Mucosa of rectum (tissue), 2 donors: Measurements from ENCODE around the gene CLEC4F.

Experiments used
- H3K27ac ChIP-seq, 2 donors: one replicate each; pipeline ENCODE4 v1.7.0; 2013; ENCODE audit warnings: inconsistent platforms in 2 of 2, low read depth in 2 of 2, low read length in 2 of 2
- H3K27me3 ChIP-seq, 2 donors: one replicate each; pipeline ENCODE4 v1.7.0; 2013; ENCODE audit warnings: low read length in 2 of 2; ENCODE audit not compliant: control insufficient read depth in 2 of 2, insufficient read depth in 2 of 2
- H3K36me3 ChIP-seq, 2 donors: one replicate each; pipeline ENCODE4 v1.7.0; 2013; ENCODE audit warnings: low read length in 2 of 2; ENCODE audit not compliant: control insufficient read depth in 2 of 2, insufficient read depth in 2 of 2
- H3K4me1 ChIP-seq, 2 donors: one replicate each; pipeline ENCODE4 v1.7.0; 2013; ENCODE audit warnings: low read length in 2 of 2, mild to moderate bottlenecking in 1 of 2; ENCODE audit not compliant: control insufficient read depth in 2 of 2, insufficient read depth in 2 of 2
- H3K4me3 ChIP-seq, 2 donors: one replicate each; pipeline ENCODE4 v1.7.0; 2013; ENCODE audit warnings: low read length in 2 of 2
- H3K9ac ChIP-seq, 2 donors: one replicate each; pipeline ENCODE4 v1.7.0; 2013; ENCODE audit warnings: low read length in 2 of 2, low read depth in 1 of 2, mild to moderate bottlenecking in 1 of 2
- H3K9me3 ChIP-seq, 2 donors: one replicate each; pipeline ENCODE4 v1.7.0; 2013; ENCODE audit warnings: low read length in 2 of 2; ENCODE audit not compliant: control insufficient read depth in 2 of 2
- donor health status: healthy.
- donor health status: Normal muscosa, but diverticular disease.

CLEC4F gene

GRCh38 chr2:70835643-70836042, 15.2 kb upstream of the CLEC4F start, which contains the start of gene CD207:
CD207 (minus strand) TSS chr2:70835816; CDS start chr2:70835776, 40 bp downstream.
- Histone ChIP-seq H3K27ac (no peak within 1 kb of the TSS), H3K4me3 (no peak within 1 kb of the TSS), H3K9ac (no peak within 1 kb of the TSS), H3K4me1 (no peaks in the 10 kb centered on the region), H3K27me3 (peaks cover 0 to 2% of the 10 kb centered on the region in 2 donors), H3K9me3 (no peaks in the 10 kb centered on the region), H3K36me3 (no peaks in the 10 kb centered on the region)

- Histone ChIP-seq H3K27me3 (peaks cover 0 to 2% of the 10 kb centered on the region in 2 donors), H3K9me3 (no peaks in the 10 kb centered on the region), H3K27ac (no peak overlapping the region), H3K4me1 (no peaks in the 10 kb centered on the region), H3K4me3 (no peak overlapping the region), H3K9ac (no peak overlapping the region), H3K36me3 (no peaks in the 10 kb centered on the region)
Measured at GRCh38 chr2:70834881-70835280, 14.5 kb upstream of the CLEC4F start.

- no peak overlapping the region for H3K4me3 ChIP-seq
- H3K9ac ChIP-seq, result no peak overlapping the region
- no peaks in the 10 kb centered on the region for H3K9me3 ChIP-seq
- H3K27ac ChIP-seq, result no peak overlapping the region
- peaks cover 0 to 2% of the 10 kb centered on the region in 2 donors for H3K27me3 ChIP-seq
- H3K36me3 ChIP-seq, result no peaks in the 10 kb centered on the region
- no peaks in the 10 kb centered on the region for H3K4me1 ChIP-seq
Measured at GRCh38 chr2:70834106-70834505, 13.7 kb upstream of the CLEC4F start.

GRCh38 chr2:70833246-70833645, 12.8 kb upstream of the CLEC4F start:
- H3K9ac ChIP-seq, result no peak overlapping the region
- H3K36me3 ChIP-seq, result no peaks in the 10 kb centered on the region
- H3K4me3 ChIP-seq, result no peak overlapping the region
- peaks cover 0 to 2% of the 10 kb centered on the region in 2 donors for H3K27me3 ChIP-seq
- H3K9me3 ChIP-seq, result no peaks in the 10 kb centered on the region
- no peak overlapping the region for H3K27ac ChIP-seq
- H3K4me1 ChIP-seq, result no peaks in the 10 kb centered on the region

GRCh38 chr2:70832386-70832785, 12.0 kb upstream of the CLEC4F start:
- Histone ChIP-seq H3K36me3 (no peaks in the 10 kb centered on the region), H3K9me3 (no peaks in the 10 kb centered on the region), H3K9ac (no peak overlapping the region), H3K27me3 (peaks cover 0 to 2% of the 10 kb centered on the region in 2 donors), H3K4me3 (no peak overlapping the region), H3K27ac (no peak overlapping the region), H3K4me1 (no peaks in the 10 kb centered on the region)

- Histone ChIP-seq H3K9ac (no peak overlapping the region), H3K27me3 (peaks cover 0 to 2% of the 10 kb centered on the region in 2 donors), H3K36me3 (no peaks in the 10 kb centered on the region), H3K4me1 (no peaks in the 10 kb centered on the region), H3K27ac (no peak overlapping the region), H3K4me3 (no peak overlapping the region), H3K9me3 (no peaks in the 10 kb centered on the region)
Measured at GRCh38 chr2:70831861-70832260, 11.5 kb upstream of the CLEC4F start.

GRCh38 chr2:70830366-70830765, 10.0 kb upstream of the CLEC4F start:
- H3K27ac ChIP-seq, result no peak overlapping the region
- H3K36me3 ChIP-seq, result no peaks in the 10 kb centered on the region
- no peaks in the 10 kb centered on the region for H3K4me1 ChIP-seq
- peaks cover 0 to 2% of the 10 kb centered on the region in 2 donors for H3K27me3 ChIP-seq
- no peak overlapping the region for H3K9ac ChIP-seq
- H3K4me3 ChIP-seq, result no peak overlapping the region
- no peaks in the 10 kb centered on the region for H3K9me3 ChIP-seq

DNA sequence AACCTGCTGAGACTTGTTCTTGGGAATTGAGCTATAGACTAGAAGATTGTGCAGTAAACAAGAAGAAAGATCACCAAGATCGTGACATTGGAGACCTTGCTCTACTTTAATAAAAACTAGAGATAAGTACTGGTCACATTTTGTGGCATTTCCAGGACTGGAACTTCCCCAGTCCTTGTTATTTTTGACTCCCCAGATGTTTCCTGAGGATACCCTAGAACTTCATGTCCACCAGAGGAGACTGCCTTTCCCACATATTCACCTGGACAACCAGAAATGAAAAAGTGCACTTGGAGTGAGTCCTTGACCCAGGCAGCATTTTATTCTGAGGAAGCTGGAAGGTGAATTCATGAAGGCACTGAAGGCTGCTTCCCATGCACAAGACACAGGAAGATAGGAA, 9.5 kb upstream of the CLEC4F start:
- Histone ChIP-seq H3K36me3 (no peaks in the 10 kb centered on the region), H3K9ac (no peak overlapping the region), H3K9me3 (no peaks in the 10 kb centered on the region), H3K4me1 (no peaks in the 10 kb centered on the region), H3K27me3 (peaks cover 0 to 2% of the 10 kb centered on the region in 2 donors), H3K27ac (no peak overlapping the region), H3K4me3 (no peak overlapping the region)

DNA sequence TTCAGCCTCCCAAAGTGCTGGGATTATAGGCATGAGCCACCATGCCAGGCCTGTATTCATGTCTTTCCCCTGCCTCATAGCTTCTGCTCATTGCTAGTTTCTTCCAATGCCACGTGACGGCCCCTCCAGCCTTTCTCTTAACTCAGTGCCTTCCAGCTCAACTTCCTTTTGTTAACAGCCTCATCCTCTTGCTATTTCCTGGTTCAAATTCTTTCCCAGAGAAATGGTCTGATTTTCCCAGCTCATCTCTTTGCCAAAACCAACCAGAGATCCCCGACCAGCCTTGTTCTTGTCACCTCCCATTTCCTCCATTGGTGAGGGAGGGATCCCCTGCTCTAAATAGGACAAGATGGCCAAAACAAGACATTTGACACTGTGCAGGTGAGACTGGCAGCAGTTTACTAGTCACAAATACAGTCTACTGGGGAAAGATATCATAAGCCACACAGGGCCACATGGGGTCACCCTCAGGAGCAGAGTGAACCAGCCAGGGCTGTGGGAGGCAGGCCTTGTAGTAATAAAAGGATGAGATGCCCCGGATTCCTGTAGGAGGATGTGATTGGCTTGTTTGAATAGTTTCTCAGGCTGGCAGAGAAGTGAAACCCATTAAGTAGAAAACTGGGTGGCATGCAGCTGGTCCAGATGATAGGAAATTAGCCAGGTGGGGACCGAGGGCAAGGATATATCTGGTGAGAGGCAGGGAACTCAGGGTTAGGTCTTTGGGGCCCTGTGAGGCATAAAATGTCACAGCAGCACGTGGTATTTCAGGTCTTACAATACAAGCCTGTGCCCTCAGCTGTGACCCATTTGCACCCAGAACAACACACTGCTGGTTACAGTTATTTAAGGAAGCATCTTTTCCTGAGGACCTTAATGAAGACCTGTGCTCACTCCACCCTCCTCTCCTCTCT, 8.8 kb upstream of the CLEC4F start:
- Histone ChIP-seq H3K36me3 (no peaks in the 10 kb centered on the region), H3K27ac (no peak overlapping the region), H3K4me1 (no peaks in the 10 kb centered on the region), H3K4me3 (no peak overlapping the region), H3K27me3 (peaks cover 0 to 2% of the 10 kb centered on the region in 2 donors), H3K9me3 (no peaks in the 10 kb centered on the region), H3K9ac (no peak overlapping the region)

GRCh38 chr2:70828115-70828514, 7.7 kb upstream of the CLEC4F start:
- no peak overlapping the region for H3K9ac ChIP-seq
- H3K36me3 ChIP-seq, result no peaks in the 10 kb centered on the region
- H3K4me3 ChIP-seq, result no peak overlapping the region
- no peak overlapping the region for H3K27ac ChIP-seq
- no peaks in the 10 kb centered on the region for H3K4me1 ChIP-seq
- no peaks in the 10 kb centered on the region for H3K9me3 ChIP-seq
- peaks cover 0 to 2% of the 10 kb centered on the region in 2 donors for H3K27me3 ChIP-seq
